OCI-LY3 (cell line): ENCODE data around the gene NUP85.

Source experiments
- H2AFZ ChIP-seq: fragments of 200-600, 300-600 bp; shearing (Covaris generic); 2 replicates; pipeline ENCODE4 v1.6.0; 2014; ENCODE audit warnings: antibody characterized with exemption, low read depth, low read length
- H3K27ac ChIP-seq: fragments of 200-600, 300-600 bp; sonication (generic); 2 replicates; pipeline ENCODE4 v1.5.1; 2014; ENCODE audit warnings: mild to moderate bottlenecking, low read length, moderate library complexity, mixed read lengths
- H3K27me3 ChIP-seq: fragments of 200-600, 300-600 bp; sonication (generic); 2 replicates; pipeline ENCODE4 v1.6.1; 2014; ENCODE audit warnings: low read depth, low read length, mixed read lengths
- H3K36me3 ChIP-seq: fragments of 200-600, 300-600 bp; sonication (generic); replicated peaks from 2 replicates; pipeline ENCODE3; 2014; ENCODE audit warnings: low read depth, low read length, mixed read lengths
- H3K4me1 ChIP-seq: fragments of 300-600, 200-600 bp; sonication (generic); 2 replicates; pipeline ENCODE4 v1.6.1; 2014; ENCODE audit warnings: low read length, mixed read lengths
- H3K4me2 ChIP-seq: fragments of 200-600, 300-600 bp; sonication (generic); 2 replicates; pipeline ENCODE4 v1.6.1; 2014; ENCODE audit warnings: low read length, mixed read lengths
- H3K4me3 ChIP-seq: fragments of 300-600, 200-600 bp; sonication (generic); 2 replicates; pipeline ENCODE4 v1.5.1; 2014; ENCODE audit warnings: antibody characterized with exemption, mild to moderate bottlenecking, low read length, moderate library complexity
- H3K79me2 ChIP-seq: fragments of 300-600, 200-600 bp; shearing (Covaris generic); 2 replicates; pipeline ENCODE4 v1.6.1; 2014; ENCODE audit warnings: mild to moderate bottlenecking, low read length, mixed read lengths
- H3K9ac ChIP-seq: fragments of 300-600, 200-600 bp; shearing (Covaris generic); 2 replicates; pipeline ENCODE4 v1.6.0; 2014; ENCODE audit warnings: mild to moderate bottlenecking, low read length, moderate library complexity
- H3K9me3 ChIP-seq: fragments of 200-600, 300-600 bp; shearing (Covaris generic); 2 replicates; pipeline ENCODE4 v1.6.1; 2014; ENCODE audit warnings: low read length, mixed read lengths; ENCODE audit not compliant: insufficient read depth
- H4K20me1 ChIP-seq: fragments of 200-600, 300-600 bp; sonication (generic); 2 replicates; pipeline ENCODE4 v1.6.1; 2016; ENCODE audit warnings: low read length, mixed read lengths; ENCODE audit not compliant: insufficient read depth
- CTCF ChIP-seq: fragments of 200-600, 300-600 bp; sonication (generic); IDR thresholded peaks from 2 replicates; pipeline ENCODE4 v1.5.1; 2014; ENCODE audit warnings: antibody characterized with exemption, low read length, low read depth
- EZH2phosphoT487 ChIP-seq: fragments of 200-600 bp; shearing (Covaris generic); IDR thresholded peaks from 2 replicates; pipeline ENCODE4 v1.6.1; 2018; ENCODE audit warnings: antibody characterized with exemption, mixed run types, low read depth

NUP85 gene

GRCh38 chr17:75182319-75182568, 23.2 kb upstream of the NUP85 start:
- Histone ChIP-seq H3K79me2 (peaks cover 64% of the 10 kb centered on the region), H3K9me3 (no peaks in the 10 kb centered on the region), H3K4me2 (peak overlapping the region; percentile 92), H2AFZ (no peak overlapping the region), H3K9ac (peak overlapping the region; percentile 99), H3K4me1 (peaks cover 12% of the 10 kb centered on the region), H3K27ac (peak overlapping the region; percentile 84), H3K36me3 (peaks cover 33% of the 10 kb centered on the region), H3K27me3 (no peaks in the 10 kb centered on the region), H4K20me1 (peaks cover 32% of the 10 kb centered on the region), H3K4me3 (peak overlapping the region; percentile 96)
- no peak for TF ChIP-seq EZH2phosphoT487
- TF ChIP-seq CTCF: no peak

GRCh38 chr17:75182569-75183436, 22.7 kb upstream of the NUP85 start, which contains the start of gene SUMO2:
TSS of gene SUMO2 (minus strand) at chr17:75182959. CDS start at chr17:75182834, 125 bp downstream.
- no peak for TF ChIP-seq CTCF
- no peak for TF ChIP-seq EZH2phosphoT487
- Histone ChIP-seq H4K20me1 (peaks cover 32% of the 10 kb centered on the region), H3K4me3 (peak within 1 kb of the TSS; percentile 96), H3K27ac (peak within 1 kb of the TSS; percentile 84), H3K4me2 (peak within 1 kb of the TSS; percentile 92), H3K9me3 (no peaks in the 10 kb centered on the region), H3K79me2 (peaks cover 58% of the 10 kb centered on the region), H3K9ac (peak within 1 kb of the TSS; percentile 99), H3K4me1 (peaks cover 12% of the 10 kb centered on the region), H2AFZ (peak within 1 kb of the TSS; percentile 67), H3K27me3 (no peaks in the 10 kb centered on the region), H3K36me3 (peaks cover 30% of the 10 kb centered on the region)

- TF ChIP-seq EZH2phosphoT487 (no peak), CTCF (no peak)
- Histone ChIP-seq H3K4me3 (peak overlapping the region; percentile 79), H3K4me1 (peaks cover 15% of the 10 kb centered on the region), H3K79me2 (peaks cover 44% of the 10 kb centered on the region), H3K36me3 (peaks cover 19% of the 10 kb centered on the region), H3K4me2 (peak overlapping the region; percentile 66), H3K9me3 (no peaks in the 10 kb centered on the region), H4K20me1 (peaks cover 25% of the 10 kb centered on the region), H2AFZ (no peak overlapping the region), H3K27ac (no peak overlapping the region), H3K9ac (no peak overlapping the region), H3K27me3 (no peaks in the 10 kb centered on the region)
Measured at GRCh38 chr17:75183999-75184884, 21.2 kb upstream of the NUP85 start.

GRCh38 chr17:75188614-75189013, 16.9 kb upstream of the NUP85 start:
- no peak for TF ChIP-seq EZH2phosphoT487
- TF ChIP-seq CTCF: no peak
- H4K20me1 ChIP-seq: no peaks in the 10 kb centered on the region
- H3K9ac ChIP-seq: no peak overlapping the region
- no peak overlapping the region for H3K4me3 ChIP-seq
- H3K9me3 ChIP-seq: no peaks in the 10 kb centered on the region
- no peak overlapping the region for H3K27ac ChIP-seq
- H3K79me2 ChIP-seq: peaks cover 2% of the 10 kb centered on the region
- no peaks in the 10 kb centered on the region for H3K36me3 ChIP-seq
- H2AFZ ChIP-seq: no peak overlapping the region
- H3K27me3 ChIP-seq: no peaks in the 10 kb centered on the region
- H3K4me1 ChIP-seq: peaks cover 10% of the 10 kb centered on the region
- no peak overlapping the region for H3K4me2 ChIP-seq
